Neuron (in vitro differentiated cells): ENCODE measurements around the gene RIC8A.
"Not testable (repeated sequence)": the region's sequence is repeated elsewhere in the genome, so short reads cannot be mapped to it uniquely, and the experiment has no call there.

Experiments
- H2AFZ ChIP-seq: one replicate; pipeline ENCODE4 v1.6.1; 2013; ENCODE audit warnings: low read depth, mild to moderate bottlenecking, inconsistent platforms, low read length, moderate library complexity
- H3K27me3 ChIP-seq: one replicate; pipeline ENCODE4 v1.6.1; 2013; ENCODE audit warnings: low read length; ENCODE audit not compliant: insufficient read depth
- H3K36me3 ChIP-seq: one replicate; pipeline ENCODE4 v1.6.1; 2013; ENCODE audit warnings: low read length; ENCODE audit not compliant: insufficient read depth
- H3K4me1 ChIP-seq: one replicate; pipeline ENCODE4 v1.6.1; 2013; ENCODE audit warnings: low read length; ENCODE audit not compliant: insufficient read depth
- H3K4me3 ChIP-seq: 2 replicates; pipeline ENCODE4 v1.5.1; 2013; ENCODE audit warnings: mild to moderate bottlenecking, low read length, moderate library complexity
- H3K9me3 ChIP-seq: one replicate; pipeline ENCODE4 v1.6.1; 2013; ENCODE audit warnings: low read length

The RIC8A gene

DNA sequence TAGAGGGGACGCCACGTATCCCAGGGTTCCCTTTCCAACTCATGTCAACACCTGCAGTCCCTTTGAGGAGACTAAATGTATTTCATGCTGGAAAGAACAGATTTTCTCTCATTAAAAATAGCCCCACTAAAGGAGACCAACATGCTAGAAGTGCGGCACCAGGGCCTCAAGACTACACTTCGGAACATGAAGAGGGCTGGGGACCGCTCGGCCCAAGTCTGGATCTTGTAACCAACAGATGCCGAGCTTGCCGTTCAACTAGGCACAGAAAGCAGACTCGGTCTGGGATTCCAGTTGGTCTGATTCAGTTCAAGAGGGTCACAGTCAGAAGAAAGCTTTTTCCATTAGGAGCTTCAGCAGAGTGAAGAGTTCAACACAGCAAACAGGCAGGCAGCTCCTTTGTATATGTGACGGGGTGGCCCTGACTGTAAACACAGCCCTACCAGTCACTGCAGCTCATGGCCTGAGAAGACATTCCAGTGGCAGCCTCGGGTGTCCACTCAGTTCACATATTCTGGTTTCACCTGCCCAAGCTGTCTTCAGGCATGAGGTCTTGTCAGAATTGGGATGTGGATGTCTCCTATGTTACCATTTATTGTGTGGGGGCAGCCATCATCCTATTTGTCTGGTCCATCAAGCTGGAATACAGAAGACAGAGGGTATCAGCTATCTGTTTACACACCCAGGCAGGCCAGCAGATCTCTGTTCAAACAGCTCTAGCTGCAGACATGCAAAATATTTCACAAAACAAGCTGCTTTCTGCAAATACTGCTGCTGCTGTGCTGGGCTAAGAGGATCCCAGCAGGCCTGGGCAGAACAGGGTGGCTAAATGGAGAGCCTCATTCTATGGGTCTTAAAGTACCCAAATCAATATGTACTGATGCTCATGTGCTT is 8.8 kb downstream of the RIC8A start:
- no peaks in the 10 kb centered on the region for H3K9me3 ChIP-seq
- no peaks in the 10 kb centered on the region for H3K4me1 ChIP-seq
- no peak overlapping the region for H3K4me3 ChIP-seq
- H3K27me3 ChIP-seq: no peaks in the 10 kb centered on the region
- H2AFZ ChIP-seq: no peak overlapping the region
- peaks cover 51% of the 10 kb centered on the region for H3K36me3 ChIP-seq

DNA sequence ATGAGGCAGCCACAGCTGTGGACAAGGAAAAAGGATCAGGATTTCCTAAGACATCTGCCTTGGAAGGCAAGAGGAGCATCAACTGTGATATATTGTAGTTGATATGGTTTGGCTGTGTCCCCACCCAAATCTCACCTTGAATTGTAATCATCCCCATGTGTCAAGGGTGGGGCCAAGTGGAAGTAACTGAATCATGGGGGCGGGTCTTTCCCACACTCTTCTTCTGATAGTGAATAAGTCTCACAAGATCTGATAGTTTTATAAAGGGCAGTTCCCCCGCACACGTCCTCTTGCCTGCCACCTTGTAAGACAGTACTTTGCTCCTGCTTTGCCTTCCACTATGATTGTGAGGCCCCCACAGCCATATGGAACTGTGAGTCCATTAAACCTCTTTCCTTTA is 10.2 kb downstream of the RIC8A start:
- H2AFZ ChIP-seq: no peak overlapping the region
- H3K4me1 ChIP-seq: no peaks in the 10 kb centered on the region
- no peak overlapping the region for H3K4me3 ChIP-seq
- H3K36me3 ChIP-seq: peaks cover 46% of the 10 kb centered on the region
- H3K9me3 ChIP-seq: no peaks in the 10 kb centered on the region
- H3K27me3 ChIP-seq: no peaks in the 10 kb centered on the region

DNA sequence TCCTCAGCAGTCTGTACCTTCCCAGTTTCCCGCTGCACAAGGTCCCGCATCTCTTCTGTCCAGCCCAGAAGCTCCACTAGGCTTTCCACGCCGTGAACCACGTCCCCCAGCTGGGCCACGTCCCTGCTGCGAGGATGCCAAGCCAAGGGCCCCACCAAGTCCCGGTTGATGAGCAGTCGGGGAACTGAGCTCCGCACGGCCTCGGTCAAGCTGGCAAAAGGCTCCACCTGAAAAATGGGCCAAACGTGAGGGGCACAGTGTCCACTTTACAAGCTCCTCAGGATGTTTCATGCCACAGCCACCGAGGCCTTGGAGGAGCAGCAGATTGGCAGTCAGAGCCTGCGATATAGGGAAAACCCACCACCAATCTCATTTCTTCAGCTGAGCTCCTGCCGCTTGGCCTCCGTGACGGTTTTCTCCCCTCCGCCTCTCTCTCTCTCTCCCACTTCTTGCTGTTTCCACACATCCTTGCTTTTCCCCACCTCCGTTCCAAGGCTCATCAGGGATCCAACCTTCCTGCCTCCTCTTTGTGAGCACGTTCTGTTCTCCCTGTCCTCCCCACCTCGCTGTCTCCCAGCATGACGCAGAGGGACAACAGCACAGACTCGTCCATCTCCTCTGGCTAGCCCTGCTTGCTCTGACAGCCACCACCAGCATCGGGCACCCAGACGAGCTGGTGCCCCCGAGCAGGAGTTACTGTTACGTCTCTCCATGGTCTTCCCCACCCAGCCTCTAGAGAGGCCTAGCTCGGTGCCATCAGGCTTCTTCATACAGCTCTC is 11.5 kb downstream of the RIC8A start:
- H3K4me3 ChIP-seq: no peak overlapping the region
- no peaks in the 10 kb centered on the region for H3K27me3 ChIP-seq
- H3K4me1 ChIP-seq: no peaks in the 10 kb centered on the region
- no peaks in the 10 kb centered on the region for H3K9me3 ChIP-seq
- no peak overlapping the region for H2AFZ ChIP-seq
- H3K36me3 ChIP-seq: peaks cover 40% of the 10 kb centered on the region

DNA sequence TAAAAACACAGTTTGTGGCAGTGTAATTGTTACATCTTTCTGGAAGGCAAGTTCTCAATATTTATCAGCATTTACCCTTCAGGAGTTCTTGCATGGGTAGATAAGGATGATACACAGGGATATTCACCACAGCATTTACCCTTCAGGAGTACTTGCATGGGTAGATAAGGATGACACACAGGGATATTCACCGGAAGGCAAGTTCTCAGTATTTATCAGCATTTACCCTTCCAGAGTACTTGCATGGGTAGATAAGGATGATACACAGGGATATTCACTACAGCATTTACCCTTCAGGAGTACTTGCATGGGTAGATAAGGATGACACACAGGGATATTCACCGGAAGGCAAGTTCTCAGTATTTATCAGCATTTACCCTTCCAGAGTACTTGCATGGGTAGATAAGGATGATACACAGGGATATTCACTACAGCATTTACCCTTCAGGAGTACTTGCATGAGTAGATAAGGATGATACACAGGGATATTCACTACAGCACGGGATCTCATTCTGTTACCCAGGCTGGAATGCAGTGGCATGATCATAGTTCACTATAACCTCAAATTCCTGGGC is 13.2 kb downstream of the RIC8A start:
- H3K9me3 ChIP-seq, H3K27me3 ChIP-seq, H2AFZ ChIP-seq, H3K4me1 ChIP-seq, H3K4me3 ChIP-seq: not testable (repeated sequence)
- peaks cover 24% of the 10 kb centered on the region for H3K36me3 ChIP-seq

DNA sequence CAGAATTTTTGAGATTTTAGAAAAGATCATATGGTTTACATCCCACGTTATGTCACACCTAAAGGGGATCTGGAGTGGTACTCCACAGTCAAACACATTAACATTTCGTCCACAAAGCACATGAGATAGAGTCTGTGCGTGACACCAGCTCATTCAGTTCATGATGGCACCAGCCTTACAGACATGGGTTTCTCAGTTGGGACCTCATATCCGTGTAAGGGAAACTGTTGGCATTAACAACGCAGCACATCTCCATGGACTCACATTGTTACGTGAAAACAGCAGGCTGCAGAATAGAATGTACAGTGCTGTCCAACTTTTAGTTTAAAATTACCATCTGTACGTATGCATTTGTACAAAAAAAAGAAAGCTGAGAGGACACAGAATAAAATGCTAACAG is 14.0 kb downstream of the RIC8A start:
- H3K36me3 ChIP-seq: peaks cover 24% of the 10 kb centered on the region
- no peaks in the 10 kb centered on the region for H3K4me1 ChIP-seq

DNA sequence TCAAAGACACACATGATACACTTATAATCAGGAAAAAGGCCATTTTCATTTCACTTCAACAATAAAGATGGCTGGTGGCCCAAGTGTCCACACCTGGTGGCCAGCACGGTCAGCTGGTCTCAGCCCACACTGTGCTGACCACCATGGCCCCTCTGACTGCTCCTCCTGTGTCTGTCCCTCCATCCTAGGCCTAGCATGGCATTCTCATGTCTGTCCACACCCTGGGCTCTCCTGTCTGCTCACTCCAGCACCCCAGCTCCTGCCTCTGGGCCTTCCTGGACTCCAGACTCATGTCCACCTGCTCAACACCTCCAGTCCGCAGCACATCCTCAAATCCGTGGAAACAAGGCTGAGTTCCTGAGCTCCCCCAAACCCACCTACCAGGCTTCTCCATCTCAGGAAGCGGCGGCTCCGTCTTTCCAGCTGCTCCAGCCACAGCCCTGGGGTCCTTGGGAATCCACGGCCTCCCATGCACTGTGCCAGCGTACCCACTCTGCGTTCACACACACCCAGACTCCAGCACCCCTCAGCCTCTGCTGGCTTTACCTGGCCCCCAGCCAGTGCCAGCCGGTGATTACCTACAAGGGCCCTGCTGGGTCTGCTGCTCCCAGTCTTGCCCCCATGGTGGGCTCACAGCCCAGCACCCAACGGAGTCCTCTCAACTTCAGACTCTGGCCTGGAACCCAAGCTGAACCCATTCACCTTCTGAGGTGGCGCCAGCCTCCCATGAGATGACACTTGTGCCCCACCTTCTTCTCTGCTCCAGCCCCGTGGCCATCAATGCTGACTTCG is 14.7 kb downstream of the RIC8A start:
- no peak overlapping the region for H2AFZ ChIP-seq
- no peaks in the 10 kb centered on the region for H3K9me3 ChIP-seq
- H3K27me3 ChIP-seq: no peaks in the 10 kb centered on the region
- H3K4me1 ChIP-seq: no peaks in the 10 kb centered on the region
- peaks cover 22% of the 10 kb centered on the region for H3K36me3 ChIP-seq
- no peak overlapping the region for H3K4me3 ChIP-seq

More for the DNA sequence above, 14.0 kb downstream of the RIC8A start:
- H3K9me3 ChIP-seq: no peaks in the 10 kb centered on the region
- no peaks in the 10 kb centered on the region for H3K27me3 ChIP-seq
- H2AFZ ChIP-seq: no peak overlapping the region
- no peak overlapping the region for H3K4me3 ChIP-seq

DNA sequence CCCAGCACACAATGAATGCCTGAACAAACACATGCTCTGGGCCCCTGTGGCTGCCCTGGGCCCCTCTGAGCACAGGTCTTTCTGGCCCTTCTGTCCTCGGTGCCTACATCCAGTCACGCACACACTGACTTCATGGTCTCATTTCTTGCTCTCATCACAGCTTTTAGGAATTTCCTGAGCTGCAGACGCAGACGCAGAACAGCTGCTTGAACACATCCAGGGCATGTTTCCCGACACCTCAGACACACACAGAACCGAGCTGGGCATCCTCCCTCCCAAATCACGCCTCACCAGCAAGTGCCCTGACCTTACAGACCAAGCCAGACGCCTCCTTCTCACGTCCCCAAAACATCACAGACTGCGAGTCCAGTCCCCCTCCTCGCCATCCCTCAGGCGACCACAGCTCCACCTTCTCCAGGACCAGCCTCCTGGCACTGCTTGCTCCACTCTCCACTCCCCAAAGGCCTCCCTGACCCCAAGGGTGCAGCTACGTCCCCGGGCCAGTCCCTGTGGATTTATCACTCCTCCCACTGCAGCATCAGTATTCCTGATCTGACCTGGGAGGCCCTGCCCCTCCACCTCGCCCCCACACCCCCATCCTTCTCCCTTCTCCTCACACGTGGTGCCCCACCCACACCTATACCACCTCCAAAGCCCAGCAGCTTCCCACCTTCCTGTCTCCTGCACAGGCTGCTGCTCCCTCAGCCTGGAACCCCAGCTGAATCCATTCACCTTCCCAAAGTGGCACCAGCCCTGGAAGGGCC is 15.7 kb downstream of the RIC8A start:
- H3K4me3 ChIP-seq: no peak overlapping the region
- H3K27me3 ChIP-seq: no peaks in the 10 kb centered on the region
- no peaks in the 10 kb centered on the region for H3K4me1 ChIP-seq
- H3K36me3 ChIP-seq: peaks cover 22% of the 10 kb centered on the region
- H2AFZ ChIP-seq: no peak overlapping the region
- no peaks in the 10 kb centered on the region for H3K9me3 ChIP-seq

DNA sequence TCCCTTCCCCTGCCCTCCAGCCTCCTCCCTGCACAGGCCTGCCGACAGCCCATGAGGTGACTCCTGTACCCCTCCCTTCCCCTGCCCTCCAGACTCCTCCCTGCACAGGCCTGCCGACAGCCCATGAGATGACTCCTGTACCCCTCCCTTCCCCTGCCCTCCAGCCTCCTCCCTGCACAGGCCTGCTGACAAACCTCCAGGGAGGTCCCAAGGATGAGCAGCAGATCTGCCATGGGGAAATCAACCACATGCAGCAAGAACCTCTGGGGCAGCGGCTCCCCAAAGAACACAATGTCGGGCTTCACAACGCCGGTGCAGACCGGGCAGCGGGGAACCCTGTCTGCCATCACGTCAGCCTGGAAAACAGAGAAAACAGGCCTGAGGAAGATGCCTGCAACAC is 16.4 kb downstream of the RIC8A start:
- Histone ChIP-seq H3K4me3 (no peak overlapping the region), H3K27me3 (no peaks in the 10 kb centered on the region), H2AFZ (no peak overlapping the region), H3K9me3 (no peaks in the 10 kb centered on the region), H3K4me1 (no peaks in the 10 kb centered on the region), H3K36me3 (peaks cover 20% of the 10 kb centered on the region)

DNA sequence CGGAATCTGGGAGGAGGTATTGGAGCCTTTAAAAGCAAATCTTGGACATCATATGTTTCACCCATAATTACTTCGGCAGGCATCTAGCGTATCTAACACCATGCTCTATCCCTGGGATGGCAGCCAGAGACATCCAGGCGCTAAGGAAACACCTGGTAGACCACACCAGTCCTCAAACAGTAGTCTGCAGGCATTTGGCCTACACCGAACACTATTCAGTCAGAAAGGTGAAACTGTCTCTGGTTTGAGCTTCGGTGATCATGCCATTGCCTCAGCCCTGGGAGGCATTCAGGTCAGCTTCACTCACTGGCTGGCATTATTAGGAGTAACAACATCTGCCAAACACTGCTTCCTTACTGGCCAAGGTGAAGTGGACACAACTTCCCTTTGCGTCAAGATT is 16.9 kb downstream of the RIC8A start:
- Histone ChIP-seq H3K4me1 (no peaks in the 10 kb centered on the region), H3K9me3 (no peaks in the 10 kb centered on the region), H2AFZ (no peak overlapping the region)

DNA sequence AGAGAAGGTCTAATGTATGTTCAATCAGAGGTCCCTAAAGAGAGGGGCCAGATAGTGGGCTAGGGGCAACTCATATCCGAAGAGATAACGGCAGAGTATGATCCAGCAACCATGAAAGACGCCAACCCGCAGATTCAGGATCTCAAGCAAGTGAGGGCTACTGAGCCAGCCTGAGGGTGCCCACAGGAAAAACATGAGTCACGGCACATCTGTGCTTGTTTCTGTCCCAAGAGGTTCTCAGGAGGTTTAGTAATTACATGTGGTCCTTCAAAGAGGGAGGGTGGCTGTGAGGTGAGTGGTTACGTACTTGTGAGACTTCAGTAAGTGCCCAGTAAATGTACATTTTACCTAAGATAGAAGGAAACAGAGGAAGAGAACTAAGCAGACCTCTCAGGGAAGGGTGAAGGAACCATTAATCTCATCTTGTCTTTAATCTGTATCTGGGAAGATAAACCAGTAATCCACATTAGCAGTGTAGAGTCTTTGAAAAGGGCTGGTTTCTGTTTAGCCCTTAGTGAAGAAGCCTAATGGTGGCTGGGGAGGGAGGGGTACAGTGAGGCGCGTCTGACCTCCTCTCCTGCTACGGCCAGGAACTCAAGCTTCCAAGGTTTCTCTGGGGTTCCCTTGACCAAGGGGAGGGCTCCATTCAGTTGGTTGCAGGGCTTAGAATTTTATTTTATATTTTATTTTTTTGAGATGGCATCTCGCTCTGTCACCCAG is 18.4 kb downstream of the RIC8A start:
- no peaks in the 10 kb centered on the region for H3K4me1 ChIP-seq
- H2AFZ ChIP-seq: no peak overlapping the region
- no peaks in the 10 kb centered on the region for H3K27me3 ChIP-seq
- peaks cover 31% of the 10 kb centered on the region for H3K36me3 ChIP-seq
- no peak overlapping the region for H3K4me3 ChIP-seq
- H3K9me3 ChIP-seq: no peaks in the 10 kb centered on the region

More for the DNA sequence above, 16.9 kb downstream of the RIC8A start:
- Histone ChIP-seq H3K27me3 (no peaks in the 10 kb centered on the region), H3K4me3 (no peak overlapping the region), H3K36me3 (peaks cover 22% of the 10 kb centered on the region)

DNA sequence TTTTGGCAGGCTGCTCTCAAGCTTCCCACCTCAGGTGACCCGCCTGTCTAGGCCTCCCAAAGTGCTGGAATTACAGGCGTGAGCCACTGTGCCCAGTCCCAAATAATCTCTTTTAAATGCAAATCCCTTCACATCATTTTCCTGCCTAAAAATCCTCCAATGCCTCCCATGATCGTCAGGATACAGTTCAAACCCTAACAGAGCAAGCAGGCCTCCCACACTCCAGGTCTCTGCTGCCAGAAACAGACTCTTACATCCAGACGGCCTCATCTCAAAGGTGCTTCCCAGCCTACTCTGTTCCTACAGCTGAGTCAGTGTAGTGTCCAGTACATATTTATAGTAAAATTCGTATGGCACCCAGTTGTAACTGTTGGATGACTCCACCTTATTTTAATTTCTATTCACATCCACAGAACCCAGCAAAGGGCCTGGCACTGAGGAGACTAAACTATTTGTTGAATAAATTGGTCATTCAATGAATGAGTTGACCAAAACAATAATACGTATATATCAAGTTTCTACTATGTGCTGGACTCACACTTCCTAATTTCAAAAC is 20.4 kb downstream of the RIC8A start:
- no peak overlapping the region for H3K4me3 ChIP-seq
- H3K4me1 ChIP-seq: no peaks in the 10 kb centered on the region
- H2AFZ ChIP-seq: no peak overlapping the region
- no peaks in the 10 kb centered on the region for H3K27me3 ChIP-seq
- peaks cover 22% of the 10 kb centered on the region for H3K36me3 ChIP-seq
- H3K9me3 ChIP-seq: no peaks in the 10 kb centered on the region
